CD4-positive, alpha-beta memory T cell (primary cell): ENCODE data around the gene FAM186B. TPM values are rescaled to one million over a fixed set of nuclear protein-coding genes. Genes with fewer than 3 reads are reported as not detected.
A peak's percentile ranks its signal among the peaks of the same experiment; 100 is the strongest.

ENCODE experiments used
- CTCF ChIA-PET: fragments of 350-600 bp; sonication (Branson Sonifier 250); formaldehyde crosslinking; loops from one replicate; lab custom pipeline; 2021; ENCODE audit warnings: inconsistent platforms; ENCODE audit not compliant: partially characterized antibody; lab: Charles Lee
- POLR2A ChIA-PET: fragments of 350-600 bp; sonication (Branson Sonifier 250); formaldehyde crosslinking; loops from one replicate; lab custom pipeline; 2021; ENCODE audit not compliant: partially characterized antibody; lab: Charles Lee
- DNase-seq, 5 donors: peaks; one replicate each; pipeline versions ENCODE4 v3.0.0 to v3.0.0-alpha.2; 2020 to 2022; ENCODE audit warnings: mixed read lengths in 1 of 5
- H3K27ac ChIP-seq: one replicate; pipeline ENCODE4 v1.7.0; 2013; ENCODE audit warnings: low read depth, low read length
- H3K27me3 ChIP-seq: 2 replicates; pipeline ENCODE4 v1.7.0; 2013; ENCODE audit warnings: mild to moderate bottlenecking, low read length, moderate library complexity; ENCODE audit not compliant: insufficient read depth
- H3K36me3 ChIP-seq: 2 replicates; pipeline ENCODE4 v1.7.0; 2013; ENCODE audit warnings: mild to moderate bottlenecking, low read length, moderate library complexity; ENCODE audit not compliant: insufficient read depth
- H3K4me1 ChIP-seq: 2 replicates; pipeline ENCODE4 v1.7.0; 2013; ENCODE audit warnings: mild to moderate bottlenecking, low read length, moderate library complexity; ENCODE audit not compliant: insufficient read depth
- H3K4me3 ChIP-seq, 2 donors: one replicate each; pipeline ENCODE4 v1.7.0; 2013; ENCODE audit warnings: low read length in 2 of 2, mild to moderate bottlenecking in 1 of 2
- H3K9me3 ChIP-seq, 2 donors: one replicate each; pipeline ENCODE4 v1.7.0; 2013; ENCODE audit warnings: low read length in 2 of 2, control low read depth in 1 of 2; ENCODE audit not compliant: control insufficient read depth in 1 of 2
- H3K27ac Mint-ChIP-seq, 7 donors: one replicate each; pipeline ENCODE4 v1.8.0; 2020 to 2021; ENCODE audit warnings: mixed read lengths in 7 of 7, mild to moderate bottlenecking in 6 of 7, inconsistent platforms in 3 of 7, moderate library complexity in 3 of 7
- H3K27me3 Mint-ChIP-seq, 2 donors: one replicate each; pipeline ENCODE4 v1.8.0; 2020 to 2021; ENCODE audit warnings: mixed read lengths in 2 of 2
- H3K36me3 Mint-ChIP-seq, 2 donors: one replicate each; pipeline ENCODE4 v1.8.0; 2020 to 2021; ENCODE audit warnings: mixed read lengths in 2 of 2, inconsistent platforms in 1 of 2, mild to moderate bottlenecking in 1 of 2
- H3K4me1 Mint-ChIP-seq, 4 donors: one replicate each; pipeline ENCODE4 v1.8.0; 2020 to 2021; ENCODE audit warnings: mixed read lengths in 4 of 4, mild to moderate bottlenecking in 1 of 4
- H3K4me3 Mint-ChIP-seq, 8 donors: one replicate each; pipeline ENCODE4 v1.8.0; 2020 to 2021; ENCODE audit warnings: mixed read lengths in 8 of 8, mild to moderate bottlenecking in 7 of 8, moderate library complexity in 6 of 8, inconsistent platforms in 3 of 8
- H3K9me3 Mint-ChIP-seq, 8 donors: one replicate each; pipeline ENCODE4 v1.8.0; 2020 to 2021; ENCODE audit warnings: mixed read lengths in 8 of 8, mild to moderate bottlenecking in 5 of 8, inconsistent platforms in 3 of 8, moderate library complexity in 1 of 8
- intact Hi-C: fragments of 100-400 bp; cut with micrococcal nuclease; formaldehyde crosslinking; loops from one replicate; pipeline ENCODE4 v1.15.1; 2023
- polyA plus RNA-seq, 2 donors: library from polyadenylated mRNA; unstranded; fragments of 300-500 nt; fragmentation: Illumina TruSeq; gene quantifications; one replicate each; pipeline ENCODE4 v1.2.3, GENCODE V29; 2021
- total RNA-seq, 2 experiments: library from RNA; stranded (reverse); gene quantifications; one replicate each; pipeline ENCODE4 v1.2.3, GENCODE V29; 2021

The FAM186B gene
- total and polyA plus RNA-seq, 4 experiments from 2014 or later: 0.12 to 0.22 (median 0.15) TPM; not detected in 1

DNA sequence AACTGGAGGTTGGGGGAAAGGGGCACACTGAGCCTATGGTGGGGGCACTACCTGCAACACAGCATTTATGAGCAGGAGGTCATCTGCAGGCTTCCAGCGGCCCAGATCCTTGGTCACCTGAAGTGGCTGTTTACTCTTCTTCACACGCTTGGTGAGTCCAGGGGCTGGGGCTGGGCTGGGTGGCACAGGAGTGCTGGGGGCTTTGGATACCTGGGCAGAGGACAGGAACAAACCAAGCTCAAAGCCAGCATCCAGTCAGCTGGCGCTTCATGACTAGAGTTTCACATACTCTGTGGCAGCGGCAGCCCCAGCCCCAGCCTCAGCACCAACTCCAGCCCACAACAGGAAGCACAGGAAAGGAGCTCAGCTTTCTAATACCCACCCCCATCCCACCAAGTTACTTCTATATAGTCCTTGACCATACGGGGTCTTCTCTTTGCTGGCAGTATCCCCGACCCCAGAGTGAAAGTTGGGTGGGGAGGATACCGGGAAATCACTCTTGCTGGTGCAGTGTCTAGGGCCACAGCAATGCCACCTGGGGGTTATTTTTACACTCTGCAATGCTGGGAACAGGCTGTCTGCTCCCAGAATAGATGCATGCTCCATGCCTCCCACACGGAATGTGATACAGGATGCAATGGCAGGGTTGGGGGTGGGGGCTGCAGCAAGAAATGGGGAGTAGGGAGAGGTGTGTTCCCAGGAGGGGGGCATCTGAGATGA, 40.6 kb downstream of the FAM186B start:
- no peak overlapping the region for H3K4me3 ChIP-seq
- no peaks in the 10 kb centered on the region for H3K9me3 ChIP-seq
- H3K36me3 ChIP-seq: peaks cover 47% of the 10 kb centered on the region
- intact Hi-C loops: loop anchor here (5.0 kb wide), 1 partner anchor 198 kb away; the partner anchor contains the start of gene SPATS2
- peaks cover 49% of the 10 kb centered on the region for H3K4me1 ChIP-seq
- Mint-ChIP-seq H3K4me1 (peaks cover 28 to 62% (median 41%) of the 10 kb centered on the region in 4 donors), H3K27ac (peak overlapping the region in 5 of 7 donors; percentile 36 to 75 (median 56)), H3K9me3 (peaks cover 0 to 2% (median 0%) of the 10 kb centered on the region in 8 donors), H3K36me3 (peaks cover 30 to 57% of the 10 kb centered on the region in 2 donors), H3K27me3 (no peaks in the 10 kb centered on the region), H3K4me3 (peak overlapping the region in 6 of 8 donors; percentile 17 to 61 (median 51))
- ChIA-PET POLR2A (interaction anchor here (1.7 kb wide), 1 partner anchor 198 kb away, joined by 6 read pairs; the partner anchor contains the start of gene SPATS2), CTCF (interaction anchor here (0.7 to 2.4 kb wide), 3 partner anchors 14 to 20 kb away, joined by 3 to 9 read pairs (median 3); no protein-coding TSS in a partner anchor)
- DNase-seq: no peak
- no peaks in the 10 kb centered on the region for H3K27me3 ChIP-seq
- no peak overlapping the region for H3K27ac ChIP-seq

GRCh38 chr12:49563951-49564685, 41.3 kb downstream of the FAM186B start:
- H3K4me1 ChIP-seq: peaks cover 47% of the 10 kb centered on the region
- no peak for DNase-seq
- Mint-ChIP-seq H3K4me3 (peak overlapping the region in 4 of 8 donors; percentile 6 to 27 (median 16)), H3K36me3 (peaks cover 33 to 65% of the 10 kb centered on the region in 2 donors), H3K27me3 (no peaks in the 10 kb centered on the region), H3K27ac (peak overlapping the region in 4 of 7 donors; percentile 29 to 83 (median 66)), H3K4me1 (peaks cover 28 to 62% (median 41%) of the 10 kb centered on the region in 4 donors), H3K9me3 (peaks cover 0 to 2% (median 0%) of the 10 kb centered on the region in 8 donors)
- ChIA-PET POLR2A (interaction anchor here (0.6 to 1.7 kb wide), 2 partner anchors 198 to 520 kb away, joined by 3 to 6 read pairs; partner anchors contain the start of gene SPATS2), CTCF (interaction anchor here (1.1 to 2.4 kb wide), 4 partner anchors 10 to 72 kb away, joined by 3 to 10 read pairs (median 6); no protein-coding TSS in a partner anchor)
- no peaks in the 10 kb centered on the region for H3K9me3 ChIP-seq
- no peak overlapping the region for H3K4me3 ChIP-seq
- no peaks in the 10 kb centered on the region for H3K27me3 ChIP-seq
- H3K27ac ChIP-seq: no peak overlapping the region
- H3K36me3 ChIP-seq: peaks cover 55% of the 10 kb centered on the region
- intact Hi-C loops: no loop called here

DNA sequence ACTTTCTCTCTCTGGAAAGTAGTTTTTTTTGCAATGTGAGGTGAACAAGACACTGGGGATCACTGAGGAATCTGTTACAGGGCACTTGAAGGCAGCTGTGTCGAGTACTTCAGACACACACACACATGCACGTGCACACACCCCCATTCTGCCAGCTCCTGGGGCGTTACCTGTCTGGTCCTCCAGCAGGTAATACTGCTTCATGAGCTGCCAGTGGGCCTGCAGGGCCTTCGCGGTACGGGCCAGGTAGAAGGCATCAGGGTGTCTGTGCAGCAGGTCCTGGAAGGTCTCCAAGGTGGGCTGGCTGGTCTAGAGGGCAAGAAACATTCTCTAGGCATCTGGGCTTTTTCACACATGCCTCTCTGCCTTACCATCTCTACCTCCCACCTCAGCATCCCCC, 42.6 kb downstream of the FAM186B start:
- ChIA-PET POLR2A (interaction anchor here (1.7 kb wide), 1 partner anchor 10 kb away, joined by 4 read pairs; no protein-coding TSS in a partner anchor), CTCF (interaction anchor here (1.6 to 2.4 kb wide), 3 partner anchors 9 to 18 kb away, joined by 3 to 10 read pairs (median 9); no protein-coding TSS in a partner anchor)
- intact Hi-C loops: no loop called here
- H3K9me3 ChIP-seq: no peaks in the 10 kb centered on the region
- DNase-seq: no peak
- peaks cover 63% of the 10 kb centered on the region for H3K36me3 ChIP-seq
- Mint-ChIP-seq H3K27me3 (no peaks in the 10 kb centered on the region), H3K4me3 (no peak overlapping the region), H3K27ac (no peak overlapping the region), H3K9me3 (peaks cover 0 to under 1% (median 0%) of the 10 kb centered on the region in 8 donors), H3K4me1 (peaks cover 21 to 50% (median 31%) of the 10 kb centered on the region in 4 donors), H3K36me3 (peaks cover 41 to 63% of the 10 kb centered on the region in 2 donors)
- H3K27me3 ChIP-seq: no peaks in the 10 kb centered on the region
- H3K4me1 ChIP-seq: peaks cover 38% of the 10 kb centered on the region
- no peak overlapping the region for H3K4me3 ChIP-seq
- H3K27ac ChIP-seq: no peak overlapping the region

- Histone ChIP-seq H3K27me3 (no peaks in the 10 kb centered on the region), H3K9me3 (no peaks in the 10 kb centered on the region), H3K36me3 (peaks cover 63% of the 10 kb centered on the region), H3K27ac (no peak overlapping the region), H3K4me3 (no peak overlapping the region), H3K4me1 (peaks cover 36% of the 10 kb centered on the region)
- Mint-ChIP-seq H3K27me3 (no peaks in the 10 kb centered on the region), H3K4me1 (peaks cover 19 to 44% (median 27%) of the 10 kb centered on the region in 4 donors), H3K36me3 (peaks cover 41 to 58% of the 10 kb centered on the region in 2 donors), H3K4me3 (peak overlapping the region in 2 of 8 donors; percentile 15 to 36), H3K9me3 (no peaks in the 10 kb centered on the region), H3K27ac (peak overlapping the region in 1 of 7 donors; percentile 17)
- POLR2A ChIA-PET: interaction anchor here (1.7 kb wide), 1 partner anchor 9 kb away, joined by 4 read pairs; no protein-coding TSS in a partner anchor
- DNase-seq: no peak
- CTCF ChIA-PET: interaction anchor here (2.0 kb wide), 1 partner anchor 9 kb away, joined by 5 read pairs; no protein-coding TSS in a partner anchor
- intact Hi-C loops: no loop called here
These were observed 43.2 kb downstream of the FAM186B start for GRCh38 chr12:49562233-49562632.

- peaks cover 14 to 32% (median 22%) of the 10 kb centered on the region in 4 donors for H3K4me1 Mint-ChIP-seq
- Histone ChIP-seq H3K9me3 (no peaks in the 10 kb centered on the region), H3K4me3 (no peak overlapping the region), H3K36me3 (peaks cover 63% of the 10 kb centered on the region), H3K27ac (no peak overlapping the region), H3K27me3 (no peaks in the 10 kb centered on the region), H3K4me1 (peaks cover 21% of the 10 kb centered on the region)
- H3K4me3 Mint-ChIP-seq: no peak overlapping the region
- ChIA-PET POLR2A (no interaction called here), CTCF (interaction anchor here (1.0 to 2.0 kb wide), 4 partner anchors 8 to 76 kb away, joined by 3 to 5 read pairs (median 4); no protein-coding TSS in a partner anchor)
- no peaks in the 10 kb centered on the region for H3K9me3 Mint-ChIP-seq
- H3K27me3 Mint-ChIP-seq: no peaks in the 10 kb centered on the region
- peaks cover 44 to 69% of the 10 kb centered on the region in 2 donors for H3K36me3 Mint-ChIP-seq
- no peak for DNase-seq
- peak overlapping the region in 2 of 7 donors; percentile 53 to 80 for H3K27ac Mint-ChIP-seq
- intact Hi-C loops: no loop called here
These were observed 44.7 kb downstream of the FAM186B start for GRCh38 chr12:49560695-49561094.

- ChIA-PET CTCF (interaction anchor here (1.3 kb wide), 2 partner anchors 20 to 219 kb away, joined by 3 read pairs; no protein-coding TSS in a partner anchor), POLR2A (no interaction called here)
- no peak for DNase-seq
- Histone ChIP-seq H3K36me3 (peaks cover 56% of the 10 kb centered on the region), H3K4me1 (peaks cover 6% of the 10 kb centered on the region), H3K27ac (no peak overlapping the region), H3K4me3 (no peak overlapping the region), H3K9me3 (no peaks in the 10 kb centered on the region), H3K27me3 (no peaks in the 10 kb centered on the region)
- Mint-ChIP-seq H3K9me3 (no peaks in the 10 kb centered on the region), H3K27me3 (no peaks in the 10 kb centered on the region), H3K4me3 (no peak overlapping the region), H3K4me1 (peaks cover 5 to 16% (median 10%) of the 10 kb centered on the region in 4 donors), H3K36me3 (peaks cover 44 to 62% of the 10 kb centered on the region in 2 donors), H3K27ac (peak overlapping the region in 2 of 7 donors; percentile 68 to 76)
- intact Hi-C loops: no loop called here
These were observed 46.3 kb downstream of the FAM186B start for GRCh38 chr12:49559011-49559675.
